Neuronal stem cell (in vitro differentiated cells): Measurements from ENCODE around the gene CEP170.

ENCODE experiments used
- DNase-seq: peaks from one replicate; pipeline ENCODE4 v3.0.0-alpha.2; 2013; ENCODE audit warnings: low spot score
- H2AFZ ChIP-seq: one replicate; pipeline ENCODE4 v1.6.1; 2013; ENCODE audit warnings: mild to moderate bottlenecking, low read length, inconsistent platforms
- H2AK5ac ChIP-seq: 2 replicates; pipeline ENCODE4 v1.6.1; 2013; ENCODE audit warnings: low read depth, mild to moderate bottlenecking, inconsistent platforms, low read length, moderate library complexity, mixed read lengths
- H2BK120ac ChIP-seq: 2 replicates; pipeline ENCODE4 v1.6.1; 2013; ENCODE audit warnings: low read depth, mild to moderate bottlenecking, inconsistent platforms, low read length, moderate library complexity, mixed read lengths
- H2BK12ac ChIP-seq: one replicate; pipeline ENCODE4 v1.6.1; 2013; ENCODE audit warnings: low read length, inconsistent platforms
- H2BK15ac ChIP-seq: 2 replicates; pipeline ENCODE4 v1.6.1; 2013; ENCODE audit warnings: mild to moderate bottlenecking, low read length, inconsistent platforms, mixed read lengths
- H2BK5ac ChIP-seq: one replicate; pipeline ENCODE4 v1.6.1; 2013; ENCODE audit warnings: inconsistent platforms, mild to moderate bottlenecking, low read length, moderate library complexity
- H3K14ac ChIP-seq: one replicate; pipeline ENCODE4 v1.6.1; 2013; ENCODE audit warnings: low read length, inconsistent platforms
- H3K18ac ChIP-seq: 2 replicates; pipeline ENCODE4 v1.6.1; 2013; ENCODE audit warnings: low read length, inconsistent platforms
- H3K23ac ChIP-seq: 2 replicates; pipeline ENCODE4 v1.6.1; 2013; ENCODE audit warnings: low read depth, mild to moderate bottlenecking, mixed read lengths, low read length, inconsistent platforms; ENCODE audit not compliant: poor library complexity
- H3K27ac ChIP-seq: replicated peaks from 3 replicates; pipeline ENCODE4 v1.5.1; 2013; ENCODE audit warnings: low read length, inconsistent platforms
- H3K27me3 ChIP-seq, 3 experiments: 2 replicates each; pipeline ENCODE4 v1.6.1; 2013; ENCODE audit warnings: low read length in 3 of 3, mild to moderate bottlenecking in 2 of 3, inconsistent platforms in 1 of 3, low read depth in 1 of 3, mixed read lengths in 1 of 3, moderate library complexity in 1 of 3; ENCODE audit not compliant: control insufficient read depth in 3 of 3, insufficient read depth in 3 of 3
- H3K36me3 ChIP-seq, 2 donors: replicated peaks in 1 of 2; 2 replicates each; pipeline ENCODE4 v1.6.1; 2013; ENCODE audit warnings: low read length in 2 of 2; ENCODE audit not compliant: control insufficient read depth in 2 of 2, insufficient read depth in 2 of 2
- H3K4ac ChIP-seq: 2 replicates; pipeline ENCODE4 v1.6.1; 2013; ENCODE audit warnings: inconsistent platforms, mild to moderate bottlenecking, low read length, moderate library complexity
- H3K4me1 ChIP-seq, 2 donors: 1 replicate in 1 of 2; 2 replicates in 1 of 2; pipeline ENCODE4 v1.6.1; 2013; ENCODE audit warnings: low read length in 2 of 2, low read depth in 1 of 2; ENCODE audit not compliant: control insufficient read depth in 2 of 2, insufficient read depth in 1 of 2
- H3K4me2 ChIP-seq: one replicate; pipeline ENCODE4 v1.6.1; 2013; ENCODE audit warnings: mild to moderate bottlenecking, low read length, inconsistent platforms; ENCODE audit not compliant: insufficient read depth, poor library complexity, severe bottlenecking
- H3K4me3 ChIP-seq, 2 donors: 2 replicates each; pipeline ENCODE4 v1.5.1; 2013; ENCODE audit warnings: low read length in 2 of 2, mild to moderate bottlenecking in 2 of 2, inconsistent platforms in 1 of 2, moderate library complexity in 1 of 2
- H3K79me1 ChIP-seq: one replicate; pipeline ENCODE4 v1.6.1; 2013; ENCODE audit warnings: low read depth, mild to moderate bottlenecking, inconsistent platforms, low read length, moderate library complexity
- H3K9ac ChIP-seq: one replicate; pipeline ENCODE4 v1.6.1; 2013; ENCODE audit warnings: mild to moderate bottlenecking, low read depth, low read length, inconsistent platforms; ENCODE audit not compliant: poor library complexity
- H3K9me3 ChIP-seq, 2 donors: replicated peaks in 1 of 2; 2 replicates each; pipeline versions ENCODE3 to v1.6.1; 2013; ENCODE audit warnings: low read length in 2 of 2, mild to moderate bottlenecking in 2 of 2, inconsistent platforms in 1 of 2, low read depth in 1 of 2, mixed read lengths in 1 of 2, moderate library complexity in 1 of 2; ENCODE audit not compliant: control insufficient read depth in 2 of 2, insufficient read depth in 1 of 2
- H4K8ac ChIP-seq: one replicate; pipeline ENCODE4 v1.6.1; 2013; ENCODE audit warnings: low read depth, mild to moderate bottlenecking, inconsistent platforms, low read length, moderate library complexity
- H4K91ac ChIP-seq: one replicate; pipeline ENCODE4 v1.6.1; 2013; ENCODE audit warnings: low read length, low read depth, mild to moderate bottlenecking, inconsistent platforms; ENCODE audit not compliant: poor library complexity
- WGBS, 2 donors: extraction: QIAGEN DNeasy Blood & Tissue Kit; methylation state at CpG; one replicate each; pipeline ENCODE4 v1.1.7; 2013; ENCODE audit warnings: missing lambda C conversion rate in 2 of 2, mixed read lengths in 1 of 2; ENCODE audit not compliant: insufficient read length in 2 of 2, insufficient replicate concordance in 1 of 2; ENCODE audit errors: extremely low coverage in 2 of 2; 5-methylcytosine and 5-hydroxymethylcytosine counted together

The CEP170 gene

GRCh38 chr1:243257189-243257588 lies 2.1 kb upstream of the CEP170 start:
- Histone ChIP-seq H3K36me3 (no peaks in the 10 kb centered on the region), H3K9me3 (no peaks in the 10 kb centered on the region), H3K4ac (no peak overlapping the region), H3K4me2 (no peak overlapping the region), H3K79me1 (peaks cover 4% of the 10 kb centered on the region), H4K91ac (no peak overlapping the region), H3K23ac (no peak overlapping the region), H2AFZ (no peak overlapping the region), H3K27me3 (no peaks in the 10 kb centered on the region), H3K27ac (no peak overlapping the region), H2BK15ac (no peak overlapping the region), H2BK5ac (no peak overlapping the region), H3K14ac (no peak overlapping the region), H4K8ac (no peak overlapping the region), H3K4me3 (no peak overlapping the region), H2AK5ac (no peak overlapping the region), H2BK12ac (no peak overlapping the region), H3K18ac (no peak overlapping the region), H2BK120ac (no peak overlapping the region), H3K4me1 (peaks cover 0 to 4% of the 10 kb centered on the region in 2 donors), H3K9ac (no peak overlapping the region)
- WGBS, 2 donors, result no CpG with 5 or more reads among the region's 1 CpG
- DNase-seq, result no peak

DNA sequence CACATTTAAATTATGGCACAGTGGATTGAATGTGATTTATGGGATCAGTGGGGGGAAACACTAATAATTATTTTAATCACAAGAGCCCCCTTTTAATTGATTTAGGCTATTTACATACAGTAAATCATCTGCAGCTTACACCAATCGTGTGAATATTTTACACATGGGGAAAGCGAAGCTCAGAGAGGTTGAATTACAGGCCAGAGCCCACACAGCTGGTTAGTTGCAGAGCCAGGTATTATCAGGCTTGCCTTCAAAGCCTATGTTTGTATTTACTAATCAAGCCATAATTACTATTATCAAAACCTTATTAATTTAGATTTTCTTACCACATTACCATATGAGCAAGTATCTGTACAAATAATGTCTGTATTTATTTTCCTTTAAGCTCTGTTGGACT lies 1.5 kb upstream of the CEP170 start:
- H4K91ac ChIP-seq, result no peak overlapping the region
- H3K27me3 ChIP-seq, result no peaks in the 10 kb centered on the region
- no peak overlapping the region for H3K4ac ChIP-seq
- no peak overlapping the region for H2BK120ac ChIP-seq
- H3K4me3 ChIP-seq, result peak overlapping the region in 1 of 2 donors; percentile 70
- H3K36me3 ChIP-seq, result no peaks in the 10 kb centered on the region
- H3K27ac ChIP-seq, result no peak overlapping the region
- no peak overlapping the region for H2BK15ac ChIP-seq
- WGBS, 2 donors, result no CpG with 5 or more reads among the region's 2 CpGs
- no peak overlapping the region for H2AK5ac ChIP-seq
- no peak overlapping the region for H3K9ac ChIP-seq
- H3K18ac ChIP-seq, result no peak overlapping the region
- peaks cover 4% of the 10 kb centered on the region for H3K79me1 ChIP-seq
- peaks cover 0 to 2% of the 10 kb centered on the region in 2 donors for H3K9me3 ChIP-seq
- peak overlapping the region; percentile 86 for H2AFZ ChIP-seq
- no peak overlapping the region for H3K14ac ChIP-seq
- no peak for DNase-seq
- H4K8ac ChIP-seq, result no peak overlapping the region
- no peak overlapping the region for H3K23ac ChIP-seq
- peaks cover 0 to 4% of the 10 kb centered on the region in 2 donors for H3K4me1 ChIP-seq
- H3K4me2 ChIP-seq, result no peak overlapping the region
- H2BK12ac ChIP-seq, result no peak overlapping the region
- no peak overlapping the region for H2BK5ac ChIP-seq

DNA sequence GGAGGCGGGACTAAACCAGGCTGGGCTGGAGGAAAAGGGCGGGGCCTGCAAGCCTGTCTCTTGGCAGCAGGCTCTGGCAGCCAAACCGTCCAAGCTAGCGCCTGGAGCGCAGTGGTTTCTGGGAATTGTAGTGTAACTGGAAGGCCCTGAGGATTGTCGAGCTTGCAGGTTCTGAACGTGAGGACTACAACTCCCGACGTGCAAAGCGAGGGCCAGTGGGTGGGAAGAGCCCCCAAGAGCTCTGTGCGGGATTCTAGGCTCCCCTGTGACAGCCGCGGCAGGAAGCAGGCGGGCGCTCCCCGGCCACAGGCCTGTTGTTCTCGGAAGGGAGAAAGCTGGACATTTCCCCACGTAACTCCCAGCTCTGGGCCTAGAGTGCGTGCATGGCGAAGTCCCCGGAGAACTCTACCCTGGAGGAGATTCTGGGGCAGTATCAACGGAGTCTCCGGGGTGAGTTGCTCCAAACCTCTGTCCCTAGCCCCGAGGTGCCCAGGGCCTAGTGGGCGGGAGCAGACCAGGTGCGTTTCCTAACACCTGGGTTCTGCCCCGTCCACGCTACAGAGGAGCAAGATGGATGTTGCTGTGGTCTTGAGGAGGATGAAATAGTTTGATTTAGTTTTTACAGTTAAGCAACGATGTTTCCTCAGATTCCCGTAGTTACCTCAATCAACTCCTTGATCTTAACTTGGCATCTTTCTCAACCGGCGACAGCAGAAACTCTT lies 871 bp upstream of the CEP170 start, which contains the start of gene SDCCAG8:
Gene SDCCAG8, plus strand, starts transcription at position 251 of the 722 bp plus-strand sequence. Its CDS starts 133 bp downstream, at position 384.
- Histone ChIP-seq H3K27me3 (no peaks in the 10 kb centered on the region), H3K27ac (peak within 1 kb of the TSS; percentile 99), H3K18ac (peak within 1 kb of the TSS; percentile 100), H3K4me2 (peak within 1 kb of the TSS; percentile 61), H2AK5ac (no peak within 1 kb of the TSS), H3K4ac (no peak within 1 kb of the TSS), H3K79me1 (peaks cover 4% of the 10 kb centered on the region), H3K9ac (peak within 1 kb of the TSS; percentile 99), H3K4me1 (peaks cover 0 to 4% of the 10 kb centered on the region in 2 donors), H3K4me3 (peak within 1 kb of the TSS; percentile 70 to 99), H3K9me3 (peaks cover 0 to 6% of the 10 kb centered on the region in 2 donors), H2BK12ac (peak within 1 kb of the TSS; percentile 97), H3K36me3 (no peaks in the 10 kb centered on the region), H2BK5ac (peak within 1 kb of the TSS; percentile 98), H3K23ac (peak within 1 kb of the TSS; percentile 99), H2AFZ (peak within 1 kb of the TSS; percentile 91), H4K8ac (no peak within 1 kb of the TSS), H2BK120ac (peak within 1 kb of the TSS; percentile 91), H2BK15ac (peak within 1 kb of the TSS; percentile 96), H4K91ac (no peak within 1 kb of the TSS), H3K14ac (peak within 1 kb of the TSS; percentile 100)
- WGBS, 2 donors, result no CpG with 5 or more reads among the region's 32 CpGs
- peak; percentile 99 for DNase-seq

DNA sequence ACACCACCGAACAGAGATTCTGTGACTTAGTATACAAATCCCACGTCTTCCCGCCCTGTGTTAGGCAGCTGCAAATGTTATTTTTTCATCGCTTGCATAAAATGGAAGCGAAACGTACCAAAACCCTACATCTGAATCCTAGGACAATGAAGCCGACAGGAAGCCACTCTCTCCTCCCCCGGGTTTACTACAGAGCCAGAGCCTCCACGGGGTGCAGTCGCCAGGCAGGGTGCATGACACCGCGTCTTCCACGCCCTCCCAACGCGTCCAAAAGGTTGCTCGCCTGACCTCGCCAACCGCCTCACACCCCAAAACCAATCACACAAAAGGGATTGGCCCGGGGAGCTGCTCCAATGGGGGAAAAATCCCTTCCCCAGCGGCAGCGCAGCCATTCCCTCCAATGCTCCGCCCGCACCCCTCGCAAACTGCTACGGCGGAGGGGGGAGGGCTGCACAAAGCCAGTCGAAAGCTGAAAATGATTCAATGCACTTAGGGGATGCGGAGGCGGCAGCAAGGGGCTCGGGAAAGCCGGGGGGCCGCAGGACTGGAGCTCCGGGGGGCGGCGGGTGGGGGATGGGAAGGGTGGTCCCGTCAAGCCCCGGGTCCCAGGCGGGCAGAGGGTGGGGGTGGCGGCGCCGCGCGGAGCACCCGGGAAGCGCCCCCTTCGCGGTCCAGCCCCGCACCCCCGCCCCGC lies 701 bp downstream of the CEP170 start:
- peak overlapping the region; percentile 98 for H2BK5ac ChIP-seq
- H4K91ac ChIP-seq, result no peak overlapping the region
- H3K36me3 ChIP-seq, result peaks cover 0 to 2% of the 10 kb centered on the region in 2 donors
- H3K27me3 ChIP-seq, result no peaks in the 10 kb centered on the region
- H2AFZ ChIP-seq, result peak overlapping the region; percentile 91
- peaks cover 0 to 11% of the 10 kb centered on the region in 2 donors for H3K9me3 ChIP-seq
- peak overlapping the region; percentile 61 for H3K4me2 ChIP-seq
- peak overlapping the region; percentile 81 for H2AK5ac ChIP-seq
- DNase-seq, result peak; percentile 52
- peak overlapping the region; percentile 99 for H3K9ac ChIP-seq
- peaks cover 4% of the 10 kb centered on the region for H3K79me1 ChIP-seq
- peak overlapping the region; percentile 100 for H3K18ac ChIP-seq
- peak overlapping the region; percentile 70 to 99 for H3K4me3 ChIP-seq
- peak overlapping the region; percentile 99 for H3K27ac ChIP-seq
- H3K4ac ChIP-seq, result no peak overlapping the region
- peak overlapping the region; percentile 92 for H3K23ac ChIP-seq
- peak overlapping the region; percentile 75 for H3K14ac ChIP-seq
- peak overlapping the region; percentile 96 for H2BK15ac ChIP-seq
- WGBS, 2 donors, result no CpG with 5 or more reads among the region's 50 CpGs
- H2BK12ac ChIP-seq, result no peak overlapping the region
- peaks cover 0 to 4% of the 10 kb centered on the region in 2 donors for H3K4me1 ChIP-seq
- no peak overlapping the region for H2BK120ac ChIP-seq
- H4K8ac ChIP-seq, result no peak overlapping the region
